ENCODE measurements around the gene SLCO4A1.
"Not testable (repeated sequence)": the region's sequence is repeated elsewhere in the genome, so short reads cannot be mapped to it uniquely, and the experiment has no call there.

The SLCO4A1 gene

DNA sequence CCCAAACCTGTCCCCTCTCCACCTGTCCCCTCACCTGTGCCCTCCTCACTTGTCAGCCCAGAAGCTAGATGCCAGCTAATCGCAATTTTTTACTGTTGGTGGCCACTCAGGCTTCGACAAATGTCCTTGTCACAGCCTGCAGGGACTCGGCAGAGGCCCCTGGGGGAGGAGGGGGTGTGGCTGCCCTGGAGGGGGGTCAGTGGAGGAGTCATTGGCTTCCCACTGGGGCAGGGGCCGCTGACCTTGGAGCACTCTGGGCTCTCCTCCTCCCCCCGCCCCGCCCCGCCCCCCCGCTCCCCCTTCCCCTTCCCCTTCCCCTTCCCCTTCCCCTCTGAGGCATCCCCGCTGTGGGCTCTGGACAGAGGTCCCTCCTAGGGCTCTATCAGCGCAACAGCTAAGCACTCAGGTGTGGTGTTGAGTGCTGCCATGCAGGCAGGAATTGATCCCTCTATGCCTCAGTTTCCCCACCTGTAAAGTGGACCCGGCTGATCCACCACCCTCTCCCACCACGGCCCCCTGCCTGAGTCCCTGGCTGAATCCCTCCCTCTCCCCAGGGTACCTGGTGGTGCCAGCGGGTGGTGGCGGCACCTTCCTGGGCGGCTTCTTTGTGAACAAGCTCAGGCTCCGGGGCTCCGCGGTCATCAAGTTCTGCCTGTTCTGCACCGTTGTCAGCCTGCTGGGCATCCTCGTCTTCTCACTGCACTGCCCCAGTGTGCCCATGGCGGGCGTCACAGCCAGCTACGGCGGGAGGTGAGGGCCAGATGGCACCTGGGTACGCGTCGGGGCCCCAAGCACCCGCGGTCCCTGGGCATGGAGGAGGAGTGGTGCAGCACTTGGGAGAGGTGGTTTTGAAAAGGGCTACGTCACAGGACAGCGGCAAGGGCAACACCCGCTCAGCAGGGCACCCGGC is 23.8 kb downstream of the SLCO4A1 start:
- no peak for DNase-seq (ENCODE audit: low read depth in 3 of 3)

DNA sequence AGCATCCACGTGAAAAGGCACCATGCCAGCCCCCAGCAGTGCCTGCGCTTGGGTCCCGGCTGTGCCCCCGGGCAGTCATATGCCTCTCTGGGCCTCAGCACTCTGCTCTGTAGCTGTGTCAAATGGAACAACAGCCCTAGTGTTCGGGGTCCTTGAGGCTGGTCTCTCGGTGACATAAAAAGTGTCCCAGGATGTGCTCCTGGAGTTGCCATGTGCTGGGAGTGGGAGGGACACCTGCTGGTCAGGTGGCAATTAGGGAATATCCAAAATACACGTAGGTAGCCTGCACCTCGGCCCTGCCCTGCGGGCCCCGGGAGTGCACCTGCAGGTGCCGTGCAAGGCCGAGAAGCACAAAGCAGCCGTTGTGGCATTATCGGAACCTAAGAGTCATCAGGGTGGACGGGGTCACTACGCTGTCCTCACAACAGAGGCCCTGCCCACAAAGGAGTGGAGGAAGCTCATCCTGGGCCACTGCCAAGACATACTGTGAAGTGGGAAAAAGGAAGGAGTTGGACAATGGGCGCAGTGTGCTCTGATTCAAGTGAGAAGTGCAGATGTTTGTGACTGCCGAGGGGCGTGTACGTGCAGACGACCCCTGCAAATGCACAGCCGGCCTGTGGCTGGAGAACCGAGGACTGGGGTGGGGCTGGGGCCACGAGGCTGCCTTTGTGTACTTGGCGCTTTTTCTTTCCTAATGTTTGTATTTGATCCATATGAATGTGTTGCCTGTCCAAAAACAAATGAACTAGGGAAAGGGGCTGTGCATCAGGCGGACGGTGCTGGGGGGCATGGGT is 24.6 kb downstream of the SLCO4A1 start:
- no peak for DNase-seq (ENCODE audit: low read depth in 3 of 3)

DNA sequence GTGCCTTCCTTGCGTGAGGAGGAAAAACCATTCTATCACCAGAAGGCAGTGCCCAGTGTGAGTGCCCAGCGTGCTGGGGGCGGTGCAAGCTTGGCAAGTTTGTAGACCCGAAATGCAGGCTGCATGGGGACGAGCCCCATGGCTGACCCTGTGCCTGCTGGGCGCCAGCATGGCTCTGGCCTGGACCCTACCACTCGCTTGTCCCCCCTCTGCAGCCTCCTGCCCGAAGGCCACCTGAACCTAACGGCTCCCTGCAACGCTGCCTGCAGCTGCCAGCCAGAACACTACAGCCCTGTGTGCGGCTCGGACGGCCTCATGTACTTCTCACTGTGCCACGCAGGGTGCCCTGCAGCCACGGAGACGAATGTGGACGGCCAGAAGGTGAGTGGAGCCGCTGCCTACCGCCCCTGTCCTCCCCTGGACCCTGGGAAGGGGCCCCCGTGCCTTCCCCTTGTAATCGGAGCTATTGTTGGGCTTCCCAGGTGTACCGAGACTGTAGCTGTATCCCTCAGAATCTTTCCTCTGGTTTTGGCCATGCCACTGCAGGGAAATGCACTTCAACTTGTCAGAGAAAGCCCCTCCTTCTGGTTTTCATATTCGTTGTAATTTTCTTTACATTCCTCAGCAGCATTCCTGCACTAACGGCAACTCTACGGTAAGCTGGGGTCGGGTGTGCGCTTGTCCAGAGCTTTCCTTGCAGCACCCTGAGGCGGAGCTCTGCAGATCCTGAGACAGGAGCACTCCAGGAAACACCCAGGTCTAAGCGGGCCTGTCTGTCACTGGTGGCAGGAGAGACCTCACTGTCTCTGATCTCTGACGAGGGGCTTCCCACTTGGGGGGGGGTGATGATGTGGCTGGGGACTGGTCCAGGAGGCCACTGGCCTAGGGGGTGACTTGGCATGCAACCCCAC is 25.5 kb downstream of the SLCO4A1 start:
- no peak for DNase-seq (ENCODE audit: low read depth in 3 of 3)

DNA sequence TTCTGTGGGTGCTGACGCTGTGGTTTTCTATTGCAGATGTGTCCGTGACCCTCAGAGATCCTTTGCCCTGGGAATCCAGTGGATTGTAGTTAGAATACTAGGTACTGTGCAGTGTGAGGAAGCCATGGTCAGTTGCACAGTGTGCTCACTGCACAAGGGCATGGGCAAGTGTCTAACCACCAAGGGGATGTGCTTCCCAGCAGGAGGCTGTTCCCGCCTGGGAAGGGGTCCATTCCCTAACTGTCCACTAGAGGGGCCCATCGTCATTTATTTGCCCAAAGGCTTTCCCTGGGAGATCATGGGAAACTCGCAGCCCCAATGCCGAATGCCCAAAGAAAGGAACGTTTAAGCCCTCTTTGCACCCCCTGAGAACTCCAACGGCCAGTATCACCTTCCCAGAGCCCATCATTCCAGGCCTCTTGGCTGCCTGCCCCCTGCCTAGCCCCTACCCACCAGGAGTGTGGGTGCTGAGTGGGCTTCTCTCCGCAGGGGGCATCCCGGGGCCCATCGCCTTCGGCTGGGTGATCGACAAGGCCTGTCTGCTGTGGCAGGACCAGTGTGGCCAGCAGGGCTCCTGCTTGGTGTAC is 26.2 kb downstream of the SLCO4A1 start:
- no peak for DNase-seq (ENCODE audit: low read depth in 3 of 3)

DNA sequence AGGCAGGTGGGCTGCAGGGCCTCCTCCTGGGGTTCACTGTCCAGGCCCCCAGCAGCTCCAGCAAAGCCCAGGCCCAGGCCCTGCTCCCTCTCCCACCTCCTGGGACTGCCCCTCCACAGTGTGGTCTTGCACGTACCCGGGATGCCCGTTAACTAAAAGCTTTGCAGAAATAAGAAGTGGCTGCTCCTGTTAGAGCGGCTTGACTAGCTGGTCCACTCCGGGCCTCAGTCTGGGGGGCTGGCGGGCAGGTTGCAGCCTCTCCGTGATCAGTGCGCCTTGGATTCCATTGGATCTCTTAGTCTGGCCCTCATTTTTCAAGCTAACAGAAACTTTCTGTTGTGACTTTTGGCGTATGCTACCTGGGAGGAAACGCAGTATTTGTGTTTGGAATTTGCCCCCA is 26.9 kb downstream of the SLCO4A1 start:
- DNase-seq (ENCODE audit: low read depth in 3 of 3) = no peak

DNA sequence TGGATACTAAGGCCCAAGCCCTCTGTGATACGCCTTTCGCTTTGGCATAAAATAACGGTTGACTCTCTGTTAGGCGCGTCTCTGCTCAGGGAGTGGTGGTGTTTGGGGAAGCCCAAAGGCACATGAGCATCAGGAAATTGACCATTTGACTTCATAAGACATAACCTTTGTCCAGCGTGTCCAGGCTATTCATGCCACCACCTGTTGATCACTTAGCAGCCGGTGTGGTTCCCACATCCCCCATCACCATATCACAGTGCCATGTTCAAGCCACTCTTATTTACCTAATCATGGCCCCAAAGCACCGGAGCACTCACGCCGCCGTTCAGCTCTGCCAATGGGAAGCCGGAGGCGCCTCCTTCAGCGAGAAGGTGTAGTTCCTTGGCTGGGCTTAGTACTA is 27.9 kb downstream of the SLCO4A1 start:
- DNase-seq (ENCODE audit: low read depth in 3 of 3) = no peak

DNA sequence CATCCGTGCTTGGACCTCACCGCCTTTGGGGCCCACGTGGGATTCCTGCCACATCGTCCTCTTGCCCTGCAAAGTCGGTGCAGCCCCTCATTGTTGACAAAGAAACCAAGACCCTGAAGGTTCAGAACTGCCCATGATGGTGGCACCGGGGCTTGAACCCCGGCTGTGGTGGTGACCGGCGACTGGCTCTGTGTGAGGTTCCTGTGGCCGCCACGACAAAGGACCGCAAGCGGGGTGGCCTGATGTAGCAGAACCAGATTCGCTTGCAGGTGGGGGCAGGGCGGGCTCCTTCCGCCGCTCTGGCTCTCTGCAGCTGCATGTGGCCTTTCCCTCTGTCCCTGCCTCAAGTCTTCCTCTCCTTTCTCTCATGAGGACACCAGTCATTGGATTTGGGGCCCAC is 28.7 kb downstream of the SLCO4A1 start:
- DNase-seq (ENCODE audit: low read depth in 3 of 3) = no peak

DNA sequence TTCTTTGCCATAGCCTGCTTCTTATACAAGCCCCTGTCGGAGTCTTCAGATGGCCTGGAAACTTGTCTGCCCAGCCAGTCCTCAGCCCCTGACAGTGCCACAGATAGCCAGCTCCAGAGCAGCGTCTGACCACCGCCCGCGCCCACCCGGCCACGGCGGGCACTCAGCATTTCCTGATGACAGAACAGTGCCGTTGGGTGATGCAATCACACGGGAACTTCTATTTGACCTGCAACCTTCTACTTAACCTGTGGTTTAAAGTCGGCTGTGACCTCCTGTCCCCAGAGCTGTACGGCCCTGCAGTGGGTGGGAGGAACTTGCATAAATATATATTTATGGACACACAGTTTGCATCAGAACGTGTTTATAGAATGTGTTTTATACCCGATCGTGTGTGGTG is 29.5 kb downstream of the SLCO4A1 start:
- DNase-seq (ENCODE audit: low read depth in 3 of 3) = no peak

DNA sequence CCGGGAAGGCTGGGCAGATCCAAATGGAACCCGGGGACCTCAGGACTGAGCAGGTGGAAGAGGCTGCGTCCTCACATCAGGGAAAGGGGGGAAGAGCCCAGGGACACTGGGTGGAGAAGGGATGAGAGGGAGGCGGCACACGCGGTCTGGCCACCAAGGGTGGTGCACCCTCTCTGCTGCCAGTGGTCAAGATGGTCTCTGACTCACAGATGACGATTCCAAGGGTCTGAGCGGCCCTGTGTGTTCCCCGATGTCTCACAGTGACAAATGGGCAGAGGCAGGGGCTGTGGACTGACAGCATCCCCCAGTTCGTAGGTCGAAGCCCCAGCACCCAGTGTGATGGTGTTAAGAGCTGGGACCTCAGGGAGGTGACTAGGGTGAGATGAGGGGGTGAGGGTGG is 32.1 kb downstream of the SLCO4A1 start:
- no peak for DNase-seq (ENCODE audit: low read depth in 3 of 3)

DNA sequence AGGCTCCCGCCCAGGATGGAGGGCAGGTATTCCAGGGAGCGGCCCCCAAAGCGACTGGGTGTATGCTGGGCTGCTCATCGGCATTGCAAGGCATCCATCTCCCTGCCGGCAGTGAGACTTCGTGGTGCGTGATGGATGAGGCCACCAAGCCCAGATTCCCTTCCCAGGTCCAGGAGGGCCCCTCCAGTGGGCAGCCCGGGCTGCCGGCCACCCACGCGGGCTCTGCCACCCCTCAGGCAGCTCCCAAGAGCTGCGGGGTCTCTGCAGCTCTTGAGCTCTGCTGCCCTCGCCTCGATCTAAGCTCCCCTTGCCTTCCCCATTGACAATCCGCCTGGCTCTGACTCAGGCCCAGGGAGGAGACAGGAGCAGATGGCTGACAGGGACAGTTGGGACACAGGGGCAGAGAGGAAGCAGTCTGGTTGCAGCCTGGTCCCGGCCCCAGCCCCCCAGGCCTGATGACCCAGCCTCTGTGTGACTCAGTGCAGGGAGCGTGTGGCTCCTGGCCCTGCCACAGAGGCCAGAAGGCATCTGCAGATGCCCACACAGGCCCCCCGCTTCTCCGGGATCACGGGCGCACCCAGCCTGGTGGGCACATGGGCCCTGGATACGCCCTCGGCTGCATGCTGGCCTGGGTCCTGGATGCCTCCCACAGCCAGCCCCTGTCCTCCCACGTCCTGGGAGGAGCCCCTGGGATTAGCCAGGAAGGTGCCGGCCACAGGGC is 33.0 kb downstream of the SLCO4A1 start:
- DNase-seq (ENCODE audit: low read depth in 3 of 3) = no peak

DNA sequence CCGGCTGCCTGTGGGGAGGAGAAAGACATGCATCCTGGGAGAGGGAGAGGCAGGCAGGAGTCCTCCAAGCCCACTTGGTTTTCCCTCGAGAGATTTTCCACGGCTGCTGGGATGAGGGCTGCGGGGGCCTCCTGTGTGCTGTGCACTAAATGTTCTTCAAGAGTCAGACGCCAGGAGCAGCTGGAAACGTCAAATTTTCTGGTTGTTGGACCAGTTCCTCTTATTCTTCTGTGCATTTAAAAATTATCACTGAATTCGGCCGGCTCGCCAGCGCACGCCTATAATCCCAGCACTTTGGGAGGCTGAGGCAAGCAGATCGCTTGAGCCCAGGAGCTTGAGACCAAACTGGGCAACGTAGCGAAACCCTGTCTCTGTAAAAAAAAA is 33.6 kb downstream of the SLCO4A1 start:
- no peak for DNase-seq (ENCODE audit: low read depth in 3 of 3)

DNA sequence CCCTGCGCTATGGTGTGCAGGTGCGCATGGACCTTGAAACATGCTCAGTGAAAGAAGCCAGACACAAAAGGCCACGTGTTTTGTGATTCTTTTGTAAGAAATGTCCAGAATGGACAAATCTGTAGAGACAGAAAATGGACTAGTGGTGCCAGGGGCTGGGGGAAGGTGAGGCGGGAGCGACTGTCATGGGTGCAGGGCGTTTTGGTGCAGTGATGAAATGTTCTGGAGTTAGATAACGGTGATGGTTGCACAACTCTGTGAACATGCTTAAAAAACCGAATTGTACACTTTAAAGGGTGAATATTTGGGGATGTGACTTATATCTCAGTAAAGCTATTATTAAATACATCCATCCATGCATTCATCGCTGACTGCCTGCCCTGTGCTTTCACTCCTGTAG is 34.7 kb downstream of the SLCO4A1 start:
- no peak for DNase-seq (ENCODE audit: low read depth in 3 of 3)

DNA sequence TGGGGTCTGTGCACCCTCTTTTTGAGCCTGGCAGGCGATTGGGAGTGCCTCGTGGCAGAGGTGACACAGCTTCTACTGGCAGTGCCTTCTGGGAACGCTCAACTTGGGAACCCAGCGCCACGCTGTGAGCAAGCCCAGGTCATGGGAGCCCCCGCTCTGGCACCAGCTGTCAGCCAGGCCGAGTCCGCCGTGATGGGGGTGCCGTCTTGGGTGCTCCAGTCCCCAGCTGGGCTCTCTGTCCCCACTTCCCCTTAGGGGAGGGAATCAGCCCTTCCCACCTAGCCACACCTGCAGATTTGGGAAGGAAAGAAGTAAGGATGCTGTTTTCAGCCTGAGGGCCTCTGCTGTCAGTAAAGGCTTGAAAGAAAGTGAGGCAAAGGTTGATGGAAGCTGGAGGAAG is 35.4 kb downstream of the SLCO4A1 start:
- DNase-seq (ENCODE audit: low read depth in 3 of 3) = no peak

DNA sequence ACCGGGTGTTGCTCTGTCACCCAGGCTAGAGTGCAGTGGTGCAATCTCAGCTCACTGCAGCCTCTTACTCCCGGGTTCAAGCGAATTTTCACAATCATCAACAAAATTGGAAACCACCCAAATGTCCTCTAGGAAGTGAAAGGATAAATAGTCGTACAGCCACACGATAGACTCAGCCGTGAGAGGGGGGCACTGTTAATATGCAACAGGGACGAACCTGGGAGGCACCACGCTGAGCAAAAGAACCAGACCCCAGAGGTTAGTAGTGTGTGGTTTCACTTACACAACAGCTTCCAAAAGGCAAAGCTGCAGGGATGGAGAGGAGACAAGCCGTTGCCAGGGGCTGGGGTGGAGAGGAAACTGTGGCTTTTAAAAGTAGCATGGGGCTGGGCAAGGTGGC is 36.2 kb downstream of the SLCO4A1 start:
- DNase-seq (ENCODE audit: low read depth in 3 of 3) = no peak

DNA sequence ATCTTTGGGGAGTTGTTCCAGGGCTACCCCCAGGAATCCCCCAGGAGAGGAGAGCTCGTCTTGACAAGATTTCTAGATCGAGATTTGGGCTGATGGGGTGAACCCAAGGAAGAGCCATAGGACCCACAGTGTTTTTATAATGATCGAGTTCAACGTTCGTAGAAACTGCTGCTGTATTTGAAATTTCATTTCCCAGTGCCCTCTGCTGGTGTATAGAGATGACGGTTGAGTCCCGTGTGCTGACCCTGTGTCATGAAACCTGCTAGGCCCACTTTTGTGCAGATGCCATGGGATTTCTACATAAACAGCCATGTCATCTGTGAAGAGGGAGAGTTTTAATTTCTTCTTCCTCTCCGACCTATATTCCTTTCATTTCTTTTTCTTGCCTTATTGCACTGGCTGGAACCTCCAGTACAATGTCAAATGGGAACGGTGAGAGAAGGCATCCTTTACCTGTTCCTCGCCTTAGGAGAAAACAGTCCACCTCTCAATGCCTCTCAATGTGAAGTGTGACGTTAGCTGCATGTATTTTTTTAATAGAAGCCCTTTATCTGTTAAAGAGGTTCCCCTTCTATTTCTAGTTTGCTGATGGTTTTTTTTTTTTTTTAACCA is 37.8 kb downstream of the SLCO4A1 start:
- DNase-seq (ENCODE audit: low read depth in 3 of 3) = no peak

DNA sequence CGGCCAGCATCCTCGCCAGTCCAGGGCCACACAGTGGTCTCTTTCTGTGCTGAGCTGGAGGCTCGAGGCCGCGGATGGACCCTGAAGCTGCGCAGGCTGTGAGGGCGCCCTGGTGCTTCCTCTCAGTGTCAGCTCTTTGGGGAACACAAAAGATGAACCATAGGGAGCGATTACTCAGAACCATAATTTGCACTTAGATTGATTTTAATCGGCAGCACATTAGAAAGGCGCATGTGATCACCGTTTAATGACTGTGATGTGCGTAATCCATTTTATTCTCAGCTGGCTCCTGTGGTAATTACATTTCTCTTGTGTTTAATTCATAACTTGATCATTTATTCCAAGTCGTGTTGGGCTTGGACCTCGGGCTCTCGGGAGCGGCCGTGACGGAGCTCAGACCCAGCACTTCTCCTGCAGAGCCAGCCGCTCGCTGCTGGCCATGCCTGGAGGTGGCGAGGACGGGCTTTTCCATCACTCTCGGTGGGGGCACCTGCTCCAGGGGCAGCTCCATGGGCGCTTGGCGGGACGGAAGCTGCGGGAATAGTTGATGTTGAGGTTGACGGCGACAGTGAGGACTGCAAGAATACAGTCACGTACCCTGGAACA is 40.7 kb downstream of the SLCO4A1 start:
- DNase-seq (ENCODE audit: low read depth in 3 of 3) = no peak

DNA sequence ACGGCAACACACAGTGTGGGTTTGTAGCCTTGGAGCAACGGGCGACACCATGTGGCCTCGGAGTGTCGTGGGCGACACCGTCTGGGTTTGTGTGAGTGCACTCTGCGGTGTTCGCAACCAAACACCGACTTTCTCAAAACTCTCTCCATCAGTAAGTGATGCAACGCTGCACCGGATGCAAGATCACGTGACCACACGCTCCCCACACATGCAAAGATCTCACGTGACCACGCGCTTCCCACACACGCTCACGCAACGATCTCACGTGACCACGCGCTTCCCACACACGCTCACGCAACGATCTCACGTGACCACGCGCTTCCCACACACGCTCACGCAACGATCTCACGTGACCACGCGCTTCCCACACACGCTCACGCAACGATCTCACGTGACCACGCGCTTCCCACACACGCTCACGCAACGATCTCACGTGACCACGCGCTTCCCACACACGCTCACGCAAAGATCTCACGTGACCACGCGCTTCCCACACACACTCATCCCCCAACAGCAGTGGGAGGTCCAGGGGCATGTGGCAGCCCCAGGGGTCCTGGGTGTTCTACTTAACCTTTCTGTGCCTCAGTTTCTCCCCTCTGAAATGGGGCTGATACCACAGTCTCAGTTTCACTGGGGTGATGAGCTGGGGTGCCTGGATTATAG is 41.5 kb downstream of the SLCO4A1 start:
- DNase-seq (ENCODE audit: low read depth in 3 of 3) = not testable (repeated sequence)

DNA sequence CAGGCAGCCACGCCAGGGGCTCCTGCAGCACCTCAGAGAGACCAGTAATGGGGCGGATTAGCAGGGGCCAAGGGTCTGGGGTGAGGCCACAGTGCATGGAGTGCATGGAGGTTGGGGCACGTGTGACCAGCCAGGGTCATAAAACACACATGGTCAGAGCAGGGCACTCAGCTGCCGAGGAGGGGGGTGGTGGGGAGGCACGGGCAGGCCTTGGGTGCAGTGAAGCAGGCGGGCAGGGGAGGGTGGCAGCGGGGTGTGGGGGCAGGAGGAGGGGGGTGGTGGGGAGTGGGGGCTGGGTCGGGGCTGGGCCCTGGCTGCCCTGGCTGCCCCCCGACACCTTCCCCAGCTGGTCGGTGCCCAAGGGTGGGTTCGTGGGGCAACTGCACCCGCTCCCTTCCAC is 42.7 kb downstream of the SLCO4A1 start:
- no peak for DNase-seq (ENCODE audit: low read depth in 3 of 3)

DNA sequence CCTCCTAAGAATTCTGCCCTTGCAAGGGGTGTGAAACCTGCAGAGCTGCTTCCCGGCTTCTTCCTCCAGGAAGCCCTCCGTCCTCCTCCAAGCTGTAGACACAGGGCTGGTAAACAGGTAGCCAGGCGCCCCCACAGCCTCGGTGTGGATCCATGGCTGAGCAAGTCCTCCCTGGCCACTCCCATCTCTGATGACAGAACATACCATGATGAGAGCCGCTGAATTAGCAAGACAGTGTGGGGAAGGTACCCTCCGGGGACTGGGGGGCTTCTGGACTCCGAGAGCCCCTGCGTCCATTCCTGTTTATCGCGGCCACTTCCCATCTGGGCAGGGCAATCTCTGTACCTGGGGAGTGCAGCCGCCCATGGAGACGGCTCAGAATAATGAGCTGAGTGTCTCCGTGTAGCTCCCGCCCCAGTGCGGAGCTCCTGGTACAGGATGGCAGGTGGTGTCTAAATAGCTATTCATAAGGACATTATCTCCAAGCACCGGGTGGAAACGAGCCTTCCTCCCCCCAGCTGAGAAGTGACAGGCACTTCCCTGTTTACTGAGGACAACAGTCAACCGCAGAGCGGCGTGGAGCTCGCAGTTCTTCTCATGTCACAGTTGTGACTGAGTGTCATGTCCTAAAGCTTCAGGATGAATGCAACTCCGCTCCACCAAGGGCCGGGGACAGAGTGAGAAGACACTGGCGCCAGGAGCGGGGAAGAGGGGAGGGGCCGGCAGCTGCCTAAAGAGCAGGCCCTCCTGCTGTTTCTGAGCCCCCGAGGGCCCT is 43.7 kb downstream of the SLCO4A1 start:
- no peak for DNase-seq (ENCODE audit: low read depth in 3 of 3)
